Panc1 (cell line): ENCODE measurements around the gene ENOPH1. TPM values are rescaled to one million over a fixed set of nuclear protein-coding genes. Genes with fewer than 3 reads are reported as not detected.

ENCODE experiments used
- ATAC-seq: fragments of 200-7000 bp; cut with Tn5 transposase; 2 replicates; pipeline ENCODE4 v1.9.1; 2020; ENCODE audit warnings: mild to moderate bottlenecking, moderate library complexity
- BruUV-seq: library from RNA; stranded (reverse); fragments of 400-500 nt; replicated peaks from 2 replicates; lab custom pipeline; 2021; lab: Mats Ljungman, UMichigan
- CTCF ChIA-PET: fragments of 300-600 bp; sonication (Branson Sonifier 250); formaldehyde crosslinking; loops from one replicate; lab custom pipeline; 2022; ENCODE audit warnings: antibody characterized with exemption; lab: Charles Lee
- POLR2A ChIA-PET: fragments of 300-600 bp; sonication (Branson Sonifier 250); formaldehyde crosslinking; loops from one replicate; lab custom pipeline; 2022; ENCODE audit warnings: antibody characterized with exemption; lab: Charles Lee
- DNase-seq: peaks from one replicate; pipeline ENCODE4 v3.0.0-alpha.2; 2010; ENCODE audit warnings: low read depth, low spot score
- H3K27ac ChIP-seq: 2 replicates; pipeline ENCODE4 v1.5.1; 2011; ENCODE audit warnings: mild to moderate bottlenecking, low read length, inconsistent platforms
- H3K27me3 ChIP-seq: fragments of 200-500 bp; sonication (Bioruptor generic); 2 replicates; pipeline ENCODE4 v1.6.0; 2014; ENCODE audit warnings: low read length, inconsistent platforms; ENCODE audit not compliant: control insufficient read depth, insufficient read depth
- H3K36me3 ChIP-seq: fragments of 200-500 bp; sonication (Bioruptor generic); 2 replicates; pipeline ENCODE4 v1.5.1; 2014; ENCODE audit warnings: inconsistent platforms, mild to moderate bottlenecking, low read length, moderate library complexity; ENCODE audit not compliant: control insufficient read depth, insufficient read depth
- H3K4me1 ChIP-seq: 2 replicates; pipeline ENCODE4 v1.5.1; 2011; ENCODE audit warnings: inconsistent platforms, mild to moderate bottlenecking, low read length, moderate library complexity; ENCODE audit not compliant: control insufficient read depth, insufficient read depth
- H3K4me3 ChIP-seq, 2 experiments: 2 replicates each; pipeline ENCODE4 v1.5.1; 2011 to 2012; ENCODE audit warnings: low read depth in 2 of 2, low read length in 2 of 2, mild to moderate bottlenecking in 2 of 2, inconsistent platforms in 1 of 2, moderate library complexity in 1 of 2
- H3K9me3 ChIP-seq: fragments of 200-500 bp; sonication (Bioruptor generic); 2 replicates; pipeline ENCODE4 v1.5.1; 2014; ENCODE audit warnings: low read depth, mild to moderate bottlenecking, inconsistent platforms, low read length, moderate library complexity; ENCODE audit not compliant: control insufficient read depth, insufficient read depth
- CTCF ChIP-seq: fragments of 450-650 bp; IDR thresholded peaks from 2 replicates; pipeline ENCODE4 v1.5.1; 2017; ENCODE audit warnings: mild to moderate bottlenecking
- POLR2AphosphoS5 ChIP-seq: IDR thresholded peaks from 2 replicates; pipeline ENCODE4 v1.6.1; 2012; ENCODE audit warnings: mild to moderate bottlenecking, low read depth, low read length, moderate library complexity
- SIN3A ChIP-seq: IDR thresholded peaks from 2 replicates; pipeline ENCODE4 v1.6.1; 2012; ENCODE audit warnings: low read depth, mild to moderate bottlenecking, low read length, moderate library complexity, borderline replicate concordance; ENCODE audit not compliant: insufficient read depth
- TCF7L2 ChIP-seq: IDR thresholded peaks from 2 replicates; pipeline ENCODE4 v1.6.1; 2011; ENCODE audit warnings: mild to moderate bottlenecking, low read depth, low read length, inconsistent platforms
- in situ Hi-C: cut with HindIII; loops from 2 replicates; pipeline ENCODE4 v1.10.0; 2016; ENCODE audit warnings: low sequenced_read_pairs, low pct_unique_long_range_greater_than_20kb
- intact Hi-C: fragments of 100-400 bp; cut with micrococcal nuclease; formaldehyde crosslinking; loops from one replicate; pipeline ENCODE4 v1.10.0; 2022; ENCODE audit not compliant: unreplicated experiment
- total RNA-seq: library from RNA; stranded (reverse); gene quantifications from one replicate; pipeline ENCODE4 v1.2.1, GENCODE V29; 2021; ENCODE audit not compliant: unreplicated experiment
- TF ChIP-seq, protein P1 (sequence below), 2 experiments: IDR thresholded peaks; 2 replicates each; pipeline ENCODE4 v1.6.1; 2011 to 2012; ENCODE audit warnings: low read depth in 2 of 2, control low read depth in 1 of 2, low read length in 1 of 2, mild to moderate bottlenecking in 1 of 2, moderate library complexity in 1 of 2; ENCODE audit not compliant: insufficient read depth in 1 of 2

Gene ENOPH1
- total RNA-seq, 1 experiment from 2014 or later, result 34.7 TPM

DNA sequence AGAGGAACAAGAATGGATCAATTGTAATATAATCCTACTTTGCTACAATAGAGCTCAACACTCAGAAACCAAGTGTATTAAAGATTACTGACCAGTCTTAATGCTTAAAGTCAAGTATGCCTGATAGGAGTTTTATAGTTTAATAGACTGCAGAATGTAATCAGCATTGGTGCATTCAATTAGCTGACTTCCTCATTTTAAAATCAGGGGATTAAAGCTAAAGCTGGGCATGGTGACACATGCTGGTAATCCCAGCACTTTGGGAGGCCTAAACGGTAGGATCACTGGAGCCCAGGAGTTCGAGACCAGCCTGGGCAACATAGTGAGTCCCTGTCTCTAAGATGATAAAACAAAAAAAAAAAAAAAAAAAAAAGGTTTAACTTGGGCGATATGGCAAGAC lies 10.9 kb upstream of the ENOPH1 start:
- POLR2A ChIA-PET, result interaction anchor here (0.7 kb wide), 2 partner anchors 19 to 209 kb away, joined by 6 to 9 read pairs; no protein-coding TSS in a partner anchor
- ATAC-seq (no peak), DNase-seq (no peak)
- CTCF ChIA-PET, result no interaction called here
- intact Hi-C loops, result no loop called here
- H3K27ac ChIP-seq, result no peak overlapping the region
- in situ Hi-C loops, result no loop called here
- H3K27me3 ChIP-seq, result no peaks in the 10 kb centered on the region
- no peaks in the 10 kb centered on the region for H3K9me3 ChIP-seq
- TF ChIP-seq, protein P1, sequence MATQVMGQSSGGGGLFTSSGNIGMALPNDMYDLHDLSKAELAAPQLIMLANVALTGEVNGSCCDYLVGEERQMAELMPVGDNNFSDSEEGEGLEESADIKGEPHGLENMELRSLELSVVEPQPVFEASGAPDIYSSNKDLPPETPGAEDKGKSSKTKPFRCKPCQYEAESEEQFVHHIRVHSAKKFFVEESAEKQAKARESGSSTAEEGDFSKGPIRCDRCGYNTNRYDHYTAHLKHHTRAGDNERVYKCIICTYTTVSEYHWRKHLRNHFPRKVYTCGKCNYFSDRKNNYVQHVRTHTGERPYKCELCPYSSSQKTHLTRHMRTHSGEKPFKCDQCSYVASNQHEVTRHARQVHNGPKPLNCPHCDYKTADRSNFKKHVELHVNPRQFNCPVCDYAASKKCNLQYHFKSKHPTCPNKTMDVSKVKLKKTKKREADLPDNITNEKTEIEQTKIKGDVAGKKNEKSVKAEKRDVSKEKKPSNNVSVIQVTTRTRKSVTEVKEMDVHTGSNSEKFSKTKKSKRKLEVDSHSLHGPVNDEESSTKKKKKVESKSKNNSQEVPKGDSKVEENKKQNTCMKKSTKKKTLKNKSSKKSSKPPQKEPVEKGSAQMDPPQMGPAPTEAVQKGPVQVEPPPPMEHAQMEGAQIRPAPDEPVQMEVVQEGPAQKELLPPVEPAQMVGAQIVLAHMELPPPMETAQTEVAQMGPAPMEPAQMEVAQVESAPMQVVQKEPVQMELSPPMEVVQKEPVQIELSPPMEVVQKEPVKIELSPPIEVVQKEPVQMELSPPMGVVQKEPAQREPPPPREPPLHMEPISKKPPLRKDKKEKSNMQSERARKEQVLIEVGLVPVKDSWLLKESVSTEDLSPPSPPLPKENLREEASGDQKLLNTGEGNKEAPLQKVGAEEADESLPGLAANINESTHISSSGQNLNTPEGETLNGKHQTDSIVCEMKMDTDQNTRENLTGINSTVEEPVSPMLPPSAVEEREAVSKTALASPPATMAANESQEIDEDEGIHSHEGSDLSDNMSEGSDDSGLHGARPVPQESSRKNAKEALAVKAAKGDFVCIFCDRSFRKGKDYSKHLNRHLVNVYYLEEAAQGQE (IDR thresholded peaks at IDR 0.05; ENCODE audit: insufficient read depth in 1 of 2, low read depth in 2 of 2, low read length in 1 of 2), result no peak
- TF ChIP-seq POLR2AphosphoS5 (no peak), CTCF (no peak), SIN3A (no peak), TCF7L2 (no peak)
- no TSS peak for BruUV-seq
- no peaks in the 10 kb centered on the region for H3K4me1 ChIP-seq
- H3K36me3 ChIP-seq, result peaks cover 20% of the 10 kb centered on the region
- no peak overlapping the region for H3K4me3 ChIP-seq

DNA sequence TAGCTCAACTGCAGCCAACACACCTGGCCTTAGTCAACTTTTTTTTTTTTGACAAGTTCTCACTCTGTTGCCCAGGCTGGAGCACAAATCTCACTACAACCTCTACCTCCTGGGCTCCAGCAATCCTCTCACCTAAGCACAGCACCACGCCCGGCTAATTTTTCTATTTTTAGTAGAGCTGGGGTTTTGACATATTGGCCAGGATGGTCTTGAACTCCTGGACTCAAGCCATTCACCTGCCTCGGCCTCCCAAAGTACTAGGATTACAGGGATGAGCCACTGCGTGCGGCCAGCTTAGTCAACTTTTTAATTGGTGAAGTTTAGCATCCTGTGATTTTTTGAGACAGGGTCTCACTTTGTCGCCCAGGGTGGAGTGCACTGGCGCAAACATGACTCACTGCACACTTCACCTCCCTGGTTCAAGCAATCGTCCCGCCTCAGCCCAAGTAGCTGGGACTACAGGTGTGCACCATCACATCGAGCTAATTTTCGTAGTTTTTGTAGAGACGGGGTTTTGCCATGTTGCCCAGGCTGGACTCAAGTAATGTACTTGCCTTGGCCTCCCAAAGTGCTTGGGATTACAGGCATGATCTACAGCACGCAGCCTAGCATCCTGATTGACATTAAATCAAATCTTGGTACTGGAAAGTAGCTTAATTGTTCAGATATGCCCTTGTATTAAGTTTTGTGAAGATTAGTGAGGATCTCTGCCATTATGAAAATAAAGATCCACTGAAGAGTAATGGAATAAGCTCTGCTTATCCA lies 8.4 kb upstream of the ENOPH1 start:
- ChIA-PET POLR2A (no interaction called here), CTCF (no interaction called here)
- no TSS peak for BruUV-seq

DNA sequence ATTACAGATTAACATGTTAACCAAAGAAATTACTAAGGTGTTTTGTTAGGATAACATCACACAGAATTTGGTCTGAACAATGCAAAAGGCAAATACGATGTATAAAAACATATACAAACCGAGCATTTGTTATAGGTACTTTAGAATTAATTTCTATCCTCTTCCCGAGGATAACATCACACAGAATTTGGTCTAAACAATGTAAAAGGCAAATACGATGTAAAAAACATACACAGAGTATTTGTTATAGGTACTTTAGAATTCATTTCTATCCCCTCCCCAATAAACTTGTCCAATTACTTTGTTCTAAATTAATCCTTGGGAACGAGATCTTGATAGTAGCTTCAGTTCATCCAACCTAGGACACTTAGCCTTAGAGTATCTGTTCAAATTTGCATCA lies 7.8 kb upstream of the ENOPH1 start:
- H3K36me3 ChIP-seq, result peaks cover 50% of the 10 kb centered on the region
- in situ Hi-C loops, result no loop called here

More for the DNA sequence above, 8.4 kb upstream of the ENOPH1 start:
- Histone ChIP-seq H3K27ac (no peak overlapping the region), H3K9me3 (no peaks in the 10 kb centered on the region), H3K27me3 (no peaks in the 10 kb centered on the region), H3K4me1 (peaks cover 8% of the 10 kb centered on the region; the same call in 1 of the 2 replicates), H3K4me3 (no peak overlapping the region), H3K36me3 (peaks cover 45% of the 10 kb centered on the region)
- intact Hi-C loops (no loop called here), in situ Hi-C loops (no loop called here)
- ATAC-seq (peak; percentile 63), DNase-seq (no peak)
- no peak for TF ChIP-seq SIN3A
- TF ChIP-seq POLR2AphosphoS5, result peak; percentile 57; the same call in 1 of the 2 replicates

More for the DNA sequence above, 7.8 kb upstream of the ENOPH1 start:
- Histone ChIP-seq H3K4me3 (no peak overlapping the region), H3K27ac (no peak overlapping the region), H3K27me3 (no peaks in the 10 kb centered on the region), H3K4me1 (peaks cover 10% of the 10 kb centered on the region; the same call in 1 of the 2 replicates), H3K9me3 (no peaks in the 10 kb centered on the region)
- BruUV-seq, result no TSS peak
- TF ChIP-seq, protein P1 (IDR thresholded peaks at IDR 0.05; ENCODE audit: insufficient read depth in 1 of 2, low read depth in 2 of 2, low read length in 1 of 2), result no peak
- no peak for TF ChIP-seq TCF7L2
- TF ChIP-seq CTCF, result no peak
- TF ChIP-seq SIN3A, result no peak
- no peak for TF ChIP-seq POLR2AphosphoS5
- intact Hi-C loops, result no loop called here
- CTCF ChIA-PET, result no interaction called here
- no peak for ATAC-seq
- POLR2A ChIA-PET, result no interaction called here
- DNase-seq, result no peak
